Stomach (tissue), 4 donors: Measurements from ENCODE around the gene MKS1.

ENCODE experiments used
- EP300 ChIP-seq: sonication (generic); formaldehyde crosslinking; IDR thresholded peaks from one replicate; pipeline ENCODE4 v1.6.1; 2017; ENCODE audit warnings: antibody characterized with exemption
- POLR2A ChIP-seq, 4 donors: fragments of 450-650 bp; IDR thresholded peaks; one replicate each; pipeline ENCODE4 v1.6.1; 2016; ENCODE audit warnings: antibody characterized with exemption in 4 of 4, control low read depth in 2 of 4, mild to moderate bottlenecking in 1 of 4, moderate library complexity in 1 of 4
- POLR2AphosphoS5 ChIP-seq, 3 donors: sonication (generic); formaldehyde crosslinking; IDR thresholded peaks; one replicate each; pipeline ENCODE4 v1.6.1; 2016; ENCODE audit warnings: antibody characterized with exemption in 3 of 3
- TF ChIP-seq, protein P1 (sequence below), 7 experiments: fragments of 450-650 bp in 4 of 7; fragments of 200-600 bp in 3 of 7; sonication (generic) in 3 of 7; IDR thresholded peaks; one replicate each; pipeline ENCODE4 v1.5.1; 2016 to 2019; ENCODE audit warnings: antibody characterized with exemption in 7 of 7, control low read depth in 2 of 7, mild to moderate bottlenecking in 1 of 7

DNA sequence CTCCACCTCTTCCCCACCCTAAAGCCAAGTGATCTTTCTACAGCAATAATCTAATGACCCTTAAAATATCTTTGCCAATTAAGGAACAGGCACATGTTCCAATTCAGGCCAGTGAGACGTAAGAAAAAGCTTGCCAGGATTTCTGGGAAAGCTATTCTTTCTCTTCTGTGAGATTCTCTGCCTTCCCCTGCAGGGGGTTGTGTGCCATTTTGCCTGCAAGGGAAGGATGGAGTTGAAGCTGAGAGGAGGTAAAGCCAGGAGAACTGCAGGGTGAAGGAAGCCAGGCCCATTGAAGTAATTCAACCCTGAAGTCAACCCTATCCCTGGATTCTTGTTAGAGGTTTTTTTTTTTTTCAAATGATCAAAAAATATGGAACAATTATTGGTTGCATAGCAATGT lies 10.3 kb upstream of the MKS1 start:
- TF ChIP-seq POLR2A (IDR thresholded peaks at IDR 0.05) (no peak), EP300 (no peak), POLR2AphosphoS5 (IDR thresholded peaks at IDR 0.05) (no peak)
- TF ChIP-seq, protein P1, sequence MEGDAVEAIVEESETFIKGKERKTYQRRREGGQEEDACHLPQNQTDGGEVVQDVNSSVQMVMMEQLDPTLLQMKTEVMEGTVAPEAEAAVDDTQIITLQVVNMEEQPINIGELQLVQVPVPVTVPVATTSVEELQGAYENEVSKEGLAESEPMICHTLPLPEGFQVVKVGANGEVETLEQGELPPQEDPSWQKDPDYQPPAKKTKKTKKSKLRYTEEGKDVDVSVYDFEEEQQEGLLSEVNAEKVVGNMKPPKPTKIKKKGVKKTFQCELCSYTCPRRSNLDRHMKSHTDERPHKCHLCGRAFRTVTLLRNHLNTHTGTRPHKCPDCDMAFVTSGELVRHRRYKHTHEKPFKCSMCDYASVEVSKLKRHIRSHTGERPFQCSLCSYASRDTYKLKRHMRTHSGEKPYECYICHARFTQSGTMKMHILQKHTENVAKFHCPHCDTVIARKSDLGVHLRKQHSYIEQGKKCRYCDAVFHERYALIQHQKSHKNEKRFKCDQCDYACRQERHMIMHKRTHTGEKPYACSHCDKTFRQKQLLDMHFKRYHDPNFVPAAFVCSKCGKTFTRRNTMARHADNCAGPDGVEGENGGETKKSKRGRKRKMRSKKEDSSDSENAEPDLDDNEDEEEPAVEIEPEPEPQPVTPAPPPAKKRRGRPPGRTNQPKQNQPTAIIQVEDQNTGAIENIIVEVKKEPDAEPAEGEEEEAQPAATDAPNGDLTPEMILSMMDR (IDR thresholded peaks at IDR 0.05): no peak
